Calu3 (cell line): ENCODE results near the gene ADCY1. TPM values are rescaled to one million over a fixed set of nuclear protein-coding genes. Genes with fewer than 3 reads are reported as not detected.

Experiments
- BruUV-seq: library from RNA; stranded (reverse); fragments of 400-500 nt; replicated peaks from 2 replicates; lab custom pipeline; 2021; lab: Mats Ljungman, UMichigan
- CTCF ChIA-PET: fragments of 300-600 bp; sonication (Branson Sonifier 250); formaldehyde crosslinking; loops from one replicate; lab custom pipeline; 2022; ENCODE audit warnings: antibody characterized with exemption; lab: Charles Lee
- DNase-seq: peaks from one replicate; pipeline ENCODE4 v3.0.0; 2022
- H3K27ac Mint-ChIP-seq: one replicate; pipeline ENCODE4 v1.8.0; 2022; ENCODE audit warnings: mixed read lengths; ENCODE audit not compliant: unreplicated experiment
- H3K27me3 Mint-ChIP-seq: one replicate; pipeline ENCODE4 v1.8.0; 2022; ENCODE audit warnings: mixed read lengths; ENCODE audit not compliant: unreplicated experiment
- H3K36me3 Mint-ChIP-seq: one replicate; pipeline ENCODE4 v1.8.0; 2022; ENCODE audit warnings: mild to moderate bottlenecking, moderate library complexity, mixed read lengths; ENCODE audit not compliant: insufficient read depth, unreplicated experiment
- H3K4me1 Mint-ChIP-seq: one replicate; pipeline ENCODE4 v1.8.0; 2022; ENCODE audit warnings: mild to moderate bottlenecking, low read depth, mixed read lengths; ENCODE audit not compliant: unreplicated experiment
- H3K4me3 Mint-ChIP-seq: one replicate; pipeline ENCODE4 v1.8.0; 2022; ENCODE audit warnings: mild to moderate bottlenecking, low read depth, moderate library complexity, mixed read lengths; ENCODE audit not compliant: unreplicated experiment
- H3K9me3 Mint-ChIP-seq: one replicate; pipeline ENCODE4 v1.8.0; 2022; ENCODE audit warnings: low read depth, mixed read lengths; ENCODE audit not compliant: unreplicated experiment
- CTCF ChIP-seq: fragments of 200-600 bp; IDR thresholded peaks from one replicate; pipeline ENCODE4 v1.8.0; 2022; ENCODE audit warnings: antibody characterized with exemption; ENCODE audit not compliant: unreplicated experiment
- intact Hi-C: fragments of 100-400 bp; cut with micrococcal nuclease; formaldehyde crosslinking; loops from one replicate; pipeline ENCODE4 v1.10.0; 2022; ENCODE audit not compliant: unreplicated experiment
- total RNA-seq: library from RNA; stranded (reverse); gene quantifications from 2 replicates; pipeline ENCODE4 v1.2.3, GENCODE V29; 2022

ADCY1 gene
- total RNA-seq, 1 experiment from 2014 or later: 8.8 TPM

- Mint-ChIP-seq H3K9me3 (no peaks in the 10 kb centered on the region), H3K27me3 (peaks cover 34% of the 10 kb centered on the region), H3K27ac (no peak overlapping the region), H3K4me1 (no peaks in the 10 kb centered on the region), H3K36me3 (no peaks in the 10 kb centered on the region), H3K4me3 (no peak overlapping the region)
- no peak for TF ChIP-seq CTCF
- no peak for DNase-seq
- intact Hi-C loops: no loop called here
- CTCF ChIA-PET: no interaction called here
- BruUV-seq: no TSS peak
Observed at GRCh38 chr7:45712872-45713668, 138.9 kb downstream of the ADCY1 start.

GRCh38 chr7:45713669-45714520 is 139.7 kb downstream of the ADCY1 start:
- intact Hi-C loops: no loop called here
- CTCF ChIA-PET: no interaction called here
- Mint-ChIP-seq H3K9me3 (no peaks in the 10 kb centered on the region), H3K4me3 (no peak overlapping the region), H3K4me1 (no peaks in the 10 kb centered on the region), H3K27me3 (peaks cover 34% of the 10 kb centered on the region), H3K27ac (no peak overlapping the region), H3K36me3 (no peaks in the 10 kb centered on the region)
- TF ChIP-seq CTCF: no peak
- no peak for DNase-seq
- no TSS peak for BruUV-seq

GRCh38 chr7:45714521-45714820 is 140.3 kb downstream of the ADCY1 start:
- Mint-ChIP-seq H3K27ac (no peak overlapping the region), H3K27me3 (peaks cover 34% of the 10 kb centered on the region), H3K36me3 (no peaks in the 10 kb centered on the region), H3K4me1 (no peaks in the 10 kb centered on the region), H3K9me3 (no peaks in the 10 kb centered on the region), H3K4me3 (no peak overlapping the region)
- no peak for TF ChIP-seq CTCF
- intact Hi-C loops: no loop called here
- BruUV-seq: no TSS peak
- DNase-seq: no peak
- CTCF ChIA-PET: no interaction called here

DNA sequence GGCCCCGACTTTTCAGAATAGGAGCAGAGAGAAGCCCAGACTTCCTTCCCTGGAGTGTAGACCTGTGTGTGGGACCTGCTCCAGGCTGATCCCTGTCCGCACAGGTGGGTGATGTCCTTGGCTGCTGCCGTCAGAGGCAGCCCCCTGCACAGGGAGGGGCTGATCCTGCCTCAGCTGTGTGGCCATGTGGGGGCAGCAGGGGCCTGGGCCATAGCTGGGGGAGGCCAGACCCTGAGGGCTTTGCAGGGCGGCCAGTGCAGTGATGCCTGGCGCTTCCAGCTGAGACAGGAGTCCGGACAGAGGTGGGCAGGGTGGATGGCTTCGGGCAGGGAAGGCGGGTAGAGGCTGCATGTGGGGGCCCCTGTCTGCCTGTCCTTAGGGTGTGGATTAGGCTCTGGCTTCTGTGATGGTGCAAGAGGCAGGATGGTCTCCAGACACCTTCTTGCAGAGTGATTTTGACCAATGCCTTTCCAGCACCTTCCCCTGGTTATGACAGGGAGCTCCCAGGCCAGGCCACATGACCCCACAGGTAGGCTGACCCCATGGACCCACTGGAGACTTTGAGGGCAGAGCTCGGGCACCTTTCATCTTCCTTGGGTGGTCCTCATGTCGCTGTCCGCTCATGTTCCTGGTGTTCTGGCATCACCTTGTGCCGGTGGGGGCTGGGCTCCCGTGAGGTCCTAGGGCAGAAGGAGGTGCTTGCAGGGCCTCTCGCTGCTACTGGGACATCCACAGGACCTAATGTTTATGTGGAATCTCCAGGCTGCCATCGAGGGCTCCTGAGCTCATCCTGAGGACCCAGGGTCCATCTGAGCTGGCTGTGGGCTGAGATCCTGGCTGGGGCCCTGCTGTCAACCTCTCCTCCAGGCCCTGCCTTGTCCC is 141.5 kb downstream of the ADCY1 start:
- Mint-ChIP-seq H3K27me3 (peaks cover 34% of the 10 kb centered on the region), H3K4me3 (no peak overlapping the region), H3K4me1 (no peaks in the 10 kb centered on the region), H3K9me3 (no peaks in the 10 kb centered on the region), H3K27ac (no peak overlapping the region), H3K36me3 (no peaks in the 10 kb centered on the region)
- intact Hi-C loops: no loop called here
- CTCF ChIA-PET: no interaction called here
- no peak for DNase-seq
- TF ChIP-seq CTCF: no peak
- no TSS peak for BruUV-seq
